Measurements from ENCODE around the gene METTL24.

- TF ChIP-seq EZH2 (IDR thresholded peaks at IDR 0.05; ENCODE audit: borderline replicate concordance, low read length) = no peak
- no peak for TF ChIP-seq CTCF (IDR thresholded peaks at IDR 0.05; ENCODE audit: low read length)
Measured at GRCh38 chr6:110352563-110353262, 5.4 kb downstream of the METTL24 start.
